ENCODE measurements around the gene PRDX3. TPM values are rescaled to one million over a fixed set of nuclear protein-coding genes. Genes with fewer than 3 reads are reported as not detected.

The PRDX3 gene
- total and polyA plus RNA-seq, 11 donors: 130 to 385 (median 257) TPM

GRCh38 chr10:119162452-119163092, 16.0 kb downstream of the PRDX3 start:
- Histone ChIP-seq H3K4me3 (no peak overlapping the region), H3K36me3 (peaks cover 0 to 63% (median 41%) of the 10 kb centered on the region in 9 donors), H3K4me1 (peaks cover 0 to 28% (median 15%) of the 10 kb centered on the region in 12 donors), H3K9me3 (no peaks in the 10 kb centered on the region), H3K27me3 (no peaks in the 10 kb centered on the region), H3K27ac (no peak overlapping the region)
- WGBS, 4 donors: 94 to 96% (median 95%) methylated on average over 5 of the region's 5 CpGs
- intact Hi-C loops (cut with DNase I): loop anchor here in 1 of 10 donors (10.0 kb wide), 1 partner anchor 732 kb away; the partner anchor contains the start of gene SEC23IP
- DNase-seq (no peak), ATAC-seq (no peak)
- TF ChIP-seq POLR2A (IDR thresholded peaks at IDR 0.05): no peak
- TF ChIP-seq CTCF (IDR thresholded peaks at IDR 0.05): no peak

- Histone ChIP-seq H3K27me3 (no peaks in the 10 kb centered on the region), H3K4me3 (no peak overlapping the region), H3K36me3 (peaks cover 0 to 63% (median 44%) of the 10 kb centered on the region in 9 donors), H3K9me3 (no peaks in the 10 kb centered on the region), H3K27ac (no peak overlapping the region), H3K4me1 (peaks cover 0 to 28% (median 15%) of the 10 kb centered on the region in 12 donors)
- WGBS, 4 donors: 37 to 52% (median 50%) methylated on average over 11 of the region's 11 CpGs
- no peak for TF ChIP-seq POLR2A (IDR thresholded peaks at IDR 0.05)
- no peak for DNase-seq
- no peak for ATAC-seq
- intact Hi-C loops (cut with DNase I): loop anchor here in 1 of 10 donors (10.0 kb wide), 1 partner anchor 733 kb away; the partner anchor contains the start of gene SEC23IP
Observed at GRCh38 chr10:119161680-119162451, 16.7 kb downstream of the PRDX3 start.

- H3K27ac ChIP-seq: no peak overlapping the region
- H3K4me3 ChIP-seq: no peak overlapping the region
- H3K4me1 ChIP-seq: peaks cover 0 to 11% (median under 1%) of the 10 kb centered on the region in 12 donors
- H3K9me3 ChIP-seq: no peaks in the 10 kb centered on the region
- H3K36me3 ChIP-seq: peaks cover 0 to 87% (median 70%) of the 10 kb centered on the region in 9 donors
- ATAC-seq (peak in 2 of 4 donors; percentile 14 to 40), DNase-seq (no peak)
- WGBS, 4 donors: 66 to 72% (median 68%) methylated on average over 8 of the region's 8 CpGs
- intact Hi-C loops (cut with DNase I): no loop called here
- H3K27me3 ChIP-seq: no peaks in the 10 kb centered on the region
- TF ChIP-seq POLR2A (IDR thresholded peaks at IDR 0.05) (no peak), CTCF (IDR thresholded peaks at IDR 0.05) (no peak)
Observed at GRCh38 chr10:119159332-119159731, 19.3 kb downstream of the PRDX3 start.

- TF ChIP-seq POLR2A (IDR thresholded peaks at IDR 0.05) (no peak), CTCF (IDR thresholded peaks at IDR 0.05) (no peak)
- Histone ChIP-seq H3K27me3 (no peaks in the 10 kb centered on the region), H3K27ac (no peak overlapping the region), H3K36me3 (peaks cover 0 to 100% (median 90%) of the 10 kb centered on the region in 9 donors), H3K4me3 (no peak overlapping the region), H3K9me3 (no peaks in the 10 kb centered on the region), H3K4me1 (no peaks in the 10 kb centered on the region)
- intact Hi-C loops (cut with DNase I): no loop called here
- 90 to 97% (median 93%) methylated on average over 12 of the region's 12 CpGs for WGBS, 4 donors
- ATAC-seq (no peak), DNase-seq (no peak)
Observed at GRCh38 chr10:119153661-119154060, 25.0 kb downstream of the PRDX3 start.
